HUES64 (cell line): Measurements from ENCODE around the gene GNB5.
"Not testable (repeated sequence)": the region's sequence is repeated elsewhere in the genome, so short reads cannot be mapped to it uniquely, and the experiment has no call there.

Experiments used
- H3K27ac ChIP-seq: 2 replicates; pipeline ENCODE4 v1.7.0; 2013; ENCODE audit warnings: low read depth, low read length, inconsistent platforms
- H3K27me3 ChIP-seq: 2 replicates; pipeline ENCODE4 v1.6.1; 2013; ENCODE audit warnings: mild to moderate bottlenecking, low read length; ENCODE audit not compliant: insufficient read depth
- H3K36me3 ChIP-seq: 2 replicates; pipeline ENCODE4 v1.6.1; 2013; ENCODE audit warnings: mild to moderate bottlenecking, low read length; ENCODE audit not compliant: insufficient read depth
- H3K4me1 ChIP-seq: 2 replicates; pipeline ENCODE4 v1.6.1; 2013; ENCODE audit warnings: mild to moderate bottlenecking, low read length, moderate library complexity; ENCODE audit not compliant: insufficient read depth
- H3K4me3 ChIP-seq: 2 replicates; pipeline ENCODE4 v1.5.1; 2013; ENCODE audit warnings: mild to moderate bottlenecking, low read length, moderate library complexity
- H3K9ac ChIP-seq: 2 replicates; pipeline ENCODE4 v1.6.1; 2013; ENCODE audit warnings: mild to moderate bottlenecking, low read depth, low read length
- H3K9me3 ChIP-seq: 2 replicates; pipeline ENCODE4 v1.6.1; 2013; ENCODE audit warnings: low read depth, low read length; ENCODE audit not compliant: insufficient read depth
- WGBS: fragments of 150-250, 120-280 bp; methylation state at CpG from one replicate; pipeline ENCODE4 v1.1.7; 2013; ENCODE audit warnings: missing lambda C conversion rate; 5-methylcytosine and 5-hydroxymethylcytosine counted together

The GNB5 gene

DNA sequence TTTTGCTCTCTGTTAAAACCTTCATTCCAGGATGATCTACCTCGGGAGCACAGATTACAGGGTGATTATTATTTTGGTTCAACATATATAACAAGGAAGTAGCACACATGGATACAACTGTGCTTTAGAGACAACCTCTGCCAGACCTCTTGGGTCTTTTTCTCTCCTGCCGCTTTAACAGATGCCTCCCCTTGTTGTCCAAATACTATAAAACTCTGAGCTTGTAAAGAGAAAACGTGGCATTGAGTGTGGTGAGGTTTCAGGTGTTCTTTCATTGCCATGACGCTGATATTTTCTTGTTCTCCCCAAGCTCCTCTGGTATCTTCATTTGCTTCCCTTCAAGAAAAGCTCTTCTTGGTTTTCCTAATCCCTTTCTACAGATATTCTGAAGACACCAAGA, 107.6 kb downstream of the GNB5 start:
- Histone ChIP-seq H3K9me3 (no peaks in the 10 kb centered on the region; the same call in 1 of the 2 replicates), H3K27ac (no peak overlapping the region), H3K4me1 (no peaks in the 10 kb centered on the region), H3K9ac (no peak overlapping the region), H3K36me3 (no peaks in the 10 kb centered on the region), H3K4me3 (no peak overlapping the region), H3K27me3 (no peaks in the 10 kb centered on the region)
- WGBS, result 83% methylated on average over 3 of the region's 4 CpGs

DNA sequence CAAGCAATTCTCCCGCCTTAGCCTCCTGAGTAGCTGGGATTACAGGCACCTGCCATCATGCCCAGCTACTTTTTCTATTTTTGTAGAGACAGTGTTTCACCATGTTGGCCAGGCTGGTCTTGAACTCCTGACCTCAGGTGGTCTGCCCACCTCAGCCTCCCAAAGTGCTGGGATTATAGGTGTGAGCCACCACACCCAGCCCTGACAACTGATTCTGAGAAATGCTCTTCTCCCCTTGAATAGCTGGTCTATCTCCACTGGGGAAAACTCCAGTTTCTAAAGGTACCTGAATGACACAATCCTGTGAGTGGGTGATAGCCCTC, 108.2 kb downstream of the GNB5 start:
- H3K4me1 ChIP-seq, H3K27me3 ChIP-seq, H3K27ac ChIP-seq: not testable (repeated sequence)

DNA sequence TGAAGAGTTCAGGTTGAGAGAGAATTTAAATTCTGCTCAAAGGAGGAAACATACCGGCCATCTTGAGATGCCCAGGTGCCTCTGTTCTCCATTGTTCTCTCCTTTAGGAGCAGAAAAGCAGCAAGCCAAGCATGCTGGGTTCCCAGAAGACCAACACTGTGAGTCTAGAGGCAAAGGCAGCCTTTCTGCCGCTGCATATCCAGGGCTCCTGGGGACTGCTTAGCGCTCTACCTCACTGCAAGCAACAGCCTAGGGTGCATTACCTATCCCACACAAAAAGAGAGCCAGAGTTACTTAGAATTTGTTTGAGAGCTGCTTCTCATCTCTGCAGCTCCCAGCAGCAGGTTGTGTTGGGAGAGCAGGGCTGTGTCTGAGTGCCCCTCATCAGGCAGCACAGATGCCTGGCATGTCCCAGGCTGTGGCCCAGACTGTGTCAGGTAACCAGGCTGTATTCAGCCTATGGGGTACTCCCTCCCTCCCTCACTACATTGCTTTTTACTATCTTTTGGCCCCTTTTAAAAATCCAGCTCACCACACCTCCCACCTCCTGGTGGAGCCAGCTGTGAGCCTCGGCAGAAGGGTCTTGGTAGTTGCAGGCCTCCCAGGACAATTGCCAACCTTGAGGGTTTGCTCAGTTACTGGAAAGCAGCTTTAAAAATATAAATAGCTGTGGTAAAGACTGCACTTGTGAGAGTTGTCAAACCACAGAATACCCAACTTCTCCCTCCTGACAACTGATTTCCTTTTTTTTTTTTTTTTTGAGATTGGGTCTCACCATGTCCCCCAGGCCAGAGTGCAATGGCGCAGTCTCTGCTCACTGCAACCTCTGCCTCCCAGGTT, 108.8 kb downstream of the GNB5 start:
- H3K36me3 ChIP-seq, result no peaks in the 10 kb centered on the region
- WGBS, result 86% methylated on average over 5 of the region's 5 CpGs
- no peak overlapping the region for H3K9ac ChIP-seq
- H3K9me3 ChIP-seq, result no peaks in the 10 kb centered on the region; the same call in 1 of the 2 replicates
- no peak overlapping the region for H3K4me3 ChIP-seq
- no peak overlapping the region for H3K27ac ChIP-seq
- no peaks in the 10 kb centered on the region for H3K4me1 ChIP-seq
- H3K27me3 ChIP-seq, result no peaks in the 10 kb centered on the region

More for the DNA sequence above, 108.2 kb downstream of the GNB5 start:
- H3K9me3 ChIP-seq, H3K4me3 ChIP-seq, H3K36me3 ChIP-seq, H3K9ac ChIP-seq: not testable (repeated sequence)
- 93% methylated on average over 1 of the region's 1 CpG for WGBS

DNA sequence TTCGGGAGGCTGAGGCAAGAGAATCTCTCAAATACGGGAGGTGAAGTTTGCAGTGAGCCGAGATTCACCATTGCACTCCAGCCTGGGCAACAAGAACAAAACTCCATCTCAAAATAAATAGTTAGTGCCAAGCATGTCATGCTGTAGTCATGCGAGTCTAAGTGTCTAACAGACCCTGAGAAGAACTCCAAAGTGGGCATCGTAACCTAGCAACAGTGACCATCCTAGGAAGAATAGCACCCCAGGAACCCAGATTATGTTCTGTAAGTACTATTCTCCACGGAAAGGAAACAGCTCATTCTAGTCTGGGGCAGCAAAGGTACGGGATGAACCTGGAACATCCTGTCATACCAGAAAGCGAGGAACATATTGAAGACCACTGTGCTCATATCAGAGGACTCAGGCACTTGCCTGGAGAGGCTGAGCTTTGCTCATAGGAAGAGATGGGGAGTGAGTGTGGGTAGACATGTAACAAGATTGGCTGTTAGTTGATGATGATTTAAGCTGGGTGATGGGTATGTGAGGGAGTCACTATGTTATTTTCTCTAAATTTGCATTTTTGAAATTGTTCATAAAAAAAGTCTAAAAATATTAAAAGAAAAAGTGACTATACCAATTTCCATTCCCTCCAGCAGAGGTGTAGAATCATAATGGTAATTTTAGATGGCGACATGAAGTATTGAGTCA, 110.3 kb downstream of the GNB5 start:
- Histone ChIP-seq H3K27me3 (no peaks in the 10 kb centered on the region), H3K4me3 (no peak overlapping the region), H3K27ac (no peak overlapping the region), H3K9me3 (no peaks in the 10 kb centered on the region), H3K9ac (no peak overlapping the region), H3K36me3 (no peaks in the 10 kb centered on the region), H3K4me1 (no peaks in the 10 kb centered on the region)
- 89% methylated on average over 8 of the region's 9 CpGs for WGBS

DNA sequence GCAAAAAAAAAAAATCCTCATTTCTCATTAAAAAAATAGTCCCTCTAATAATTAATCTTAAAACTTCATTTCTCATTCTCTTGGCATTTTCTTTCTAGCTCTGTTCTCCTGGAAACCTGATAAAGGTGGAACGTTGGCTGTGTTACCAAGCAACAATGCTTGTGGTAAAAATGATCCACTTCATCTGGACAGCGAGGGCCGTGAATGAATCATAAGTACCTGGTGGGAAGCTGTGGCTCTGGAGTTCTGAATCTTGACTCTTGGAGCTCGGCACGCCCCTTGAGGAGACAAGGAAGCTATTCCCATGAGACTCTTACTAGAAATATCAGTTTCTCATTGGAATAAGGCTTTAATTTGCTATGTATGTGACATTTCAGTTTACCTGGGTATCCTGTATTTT, 111.2 kb downstream of the GNB5 start:
- Histone ChIP-seq H3K36me3 (no peaks in the 10 kb centered on the region), H3K27me3 (no peaks in the 10 kb centered on the region), H3K27ac (no peak overlapping the region), H3K4me3 (no peak overlapping the region), H3K9ac (no peak overlapping the region), H3K4me1 (no peaks in the 10 kb centered on the region), H3K9me3 (no peaks in the 10 kb centered on the region)
- 92% methylated on average over 5 of the region's 5 CpGs for WGBS

DNA sequence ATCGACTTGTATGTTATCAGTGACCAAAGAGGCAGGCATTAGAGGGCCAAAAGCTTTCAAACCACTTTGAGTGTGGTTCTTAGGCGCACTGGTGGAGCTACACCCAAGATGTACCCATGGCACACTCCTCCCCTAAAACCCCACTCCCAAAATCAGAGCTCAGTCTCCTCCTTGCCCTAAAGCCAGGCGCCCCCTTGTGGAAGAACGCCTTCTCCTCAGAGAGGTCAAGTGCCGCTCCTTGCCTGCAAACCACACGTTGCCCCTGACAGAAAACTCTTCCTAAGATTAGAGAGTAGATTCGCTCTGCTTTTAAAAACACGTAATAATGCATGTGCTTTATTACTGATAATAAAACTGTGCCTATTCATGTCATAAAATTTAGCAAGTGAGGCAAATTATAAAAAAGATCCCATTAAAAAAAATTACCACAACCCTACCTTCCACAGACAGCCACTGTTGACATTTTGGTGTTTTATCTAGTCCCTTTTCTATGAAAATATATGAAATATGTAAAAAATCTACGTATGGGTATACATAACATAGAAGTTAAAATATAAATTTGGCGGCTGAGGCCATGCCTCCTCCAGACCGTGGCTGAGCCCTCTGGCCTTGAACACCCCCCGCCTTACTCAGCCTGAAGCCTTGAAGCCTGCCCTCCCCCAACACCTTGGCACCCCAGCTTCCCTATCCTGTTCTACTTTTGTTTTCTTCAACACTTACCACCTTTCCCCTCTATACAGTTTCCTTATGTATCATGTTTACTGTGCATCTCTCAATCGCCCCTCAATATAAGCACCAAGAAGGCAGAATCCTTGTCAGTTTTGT, 112.1 kb downstream of the GNB5 start:
- H3K36me3 ChIP-seq, result no peaks in the 10 kb centered on the region
- no peaks in the 10 kb centered on the region for H3K9me3 ChIP-seq
- H3K4me3 ChIP-seq, result no peak overlapping the region
- H3K27me3 ChIP-seq, result no peaks in the 10 kb centered on the region
- H3K9ac ChIP-seq, result no peak overlapping the region
- H3K27ac ChIP-seq, result no peak overlapping the region
- 56% methylated on average over 10 of the region's 13 CpGs for WGBS
- H3K4me1 ChIP-seq, result no peaks in the 10 kb centered on the region

DNA sequence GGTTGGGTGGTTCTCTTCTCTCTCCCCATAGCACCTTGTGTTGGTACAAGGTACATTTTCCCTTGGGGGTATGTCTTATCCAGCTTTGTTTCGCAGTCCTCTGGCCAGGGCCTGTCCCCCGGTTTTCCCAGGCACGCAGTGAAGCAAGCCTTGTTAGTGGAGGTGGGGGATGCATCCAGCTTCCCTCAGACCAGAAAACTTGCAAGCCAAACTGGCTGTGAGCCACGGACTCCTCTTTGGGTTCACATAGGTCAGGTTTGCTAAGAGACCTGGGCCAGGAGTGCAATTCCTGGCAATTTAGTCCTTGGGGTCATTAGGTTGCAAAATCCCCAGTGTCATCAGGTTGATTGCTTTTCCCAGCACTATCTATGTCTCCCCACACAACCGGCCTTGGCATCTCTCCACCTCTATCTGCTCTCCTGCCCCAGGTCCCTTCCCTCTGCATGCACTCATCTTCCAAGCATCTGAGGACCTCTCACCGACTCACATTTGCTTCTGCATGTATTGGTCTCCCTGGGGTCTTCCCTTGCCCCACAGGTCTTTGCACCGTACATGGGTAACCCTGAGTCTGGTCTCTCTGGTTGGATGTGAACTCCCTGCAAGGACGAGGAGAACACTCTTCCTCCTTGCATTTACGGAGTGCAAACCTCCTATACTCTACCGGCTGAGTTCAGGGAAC, 112.9 kb downstream of the GNB5 start:
- H3K4me1 ChIP-seq, result no peaks in the 10 kb centered on the region
- WGBS, result 88% methylated on average over 10 of the region's 10 CpGs
- no peak overlapping the region for H3K9ac ChIP-seq
- no peaks in the 10 kb centered on the region for H3K36me3 ChIP-seq
- no peaks in the 10 kb centered on the region for H3K27me3 ChIP-seq
- H3K9me3 ChIP-seq, result no peaks in the 10 kb centered on the region
- H3K27ac ChIP-seq, result no peak overlapping the region
- no peak overlapping the region for H3K4me3 ChIP-seq

DNA sequence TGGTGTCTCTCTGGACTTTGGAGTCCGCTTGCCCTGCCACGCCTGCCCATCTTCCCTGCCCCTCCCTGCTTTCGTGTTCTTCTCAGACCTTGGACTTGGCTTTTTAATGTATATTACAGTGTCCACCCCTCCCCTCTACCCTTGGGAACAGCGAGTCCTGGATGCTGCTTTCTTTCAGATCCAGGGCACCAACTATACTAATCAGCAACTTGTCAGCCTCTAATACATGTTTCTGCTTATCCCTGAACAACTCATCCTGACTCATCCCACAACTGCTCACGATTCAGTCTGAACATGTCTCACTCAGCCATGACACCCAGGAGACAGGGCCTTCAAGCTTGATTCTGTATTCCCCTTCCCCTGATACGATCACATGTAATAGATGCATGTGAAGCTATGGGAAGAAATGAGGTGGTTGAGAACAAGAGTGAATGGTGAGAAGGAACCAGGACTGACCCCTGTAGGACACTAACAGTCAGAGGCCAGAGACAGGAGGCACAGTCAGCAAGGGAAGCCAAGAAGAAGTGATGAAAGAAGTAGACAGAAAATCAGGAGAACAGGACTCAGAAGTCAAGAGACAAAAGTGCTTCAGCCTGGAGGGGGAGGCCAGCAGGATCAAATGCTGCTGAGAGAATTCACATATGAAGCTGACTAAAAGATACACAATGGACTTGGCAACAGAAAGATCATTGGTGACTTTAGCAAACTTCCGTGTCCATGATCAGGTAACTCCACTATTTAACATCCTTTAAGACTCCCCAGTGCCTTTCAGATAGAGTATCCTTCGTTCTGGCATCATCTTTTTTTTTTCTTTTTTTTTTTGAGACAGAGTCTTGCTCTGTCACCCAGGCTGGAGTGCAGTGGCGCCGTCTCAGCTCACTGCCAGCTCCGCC, 114.1 kb downstream of the GNB5 start:
- no peaks in the 10 kb centered on the region for H3K27me3 ChIP-seq
- H3K9me3 ChIP-seq, result no peaks in the 10 kb centered on the region
- no peaks in the 10 kb centered on the region for H3K36me3 ChIP-seq
- no peak overlapping the region for H3K9ac ChIP-seq
- H3K27ac ChIP-seq, result no peak overlapping the region
- no peaks in the 10 kb centered on the region for H3K4me1 ChIP-seq
- WGBS, result 87% methylated on average over 11 of the region's 11 CpGs
- no peak overlapping the region for H3K4me3 ChIP-seq

DNA sequence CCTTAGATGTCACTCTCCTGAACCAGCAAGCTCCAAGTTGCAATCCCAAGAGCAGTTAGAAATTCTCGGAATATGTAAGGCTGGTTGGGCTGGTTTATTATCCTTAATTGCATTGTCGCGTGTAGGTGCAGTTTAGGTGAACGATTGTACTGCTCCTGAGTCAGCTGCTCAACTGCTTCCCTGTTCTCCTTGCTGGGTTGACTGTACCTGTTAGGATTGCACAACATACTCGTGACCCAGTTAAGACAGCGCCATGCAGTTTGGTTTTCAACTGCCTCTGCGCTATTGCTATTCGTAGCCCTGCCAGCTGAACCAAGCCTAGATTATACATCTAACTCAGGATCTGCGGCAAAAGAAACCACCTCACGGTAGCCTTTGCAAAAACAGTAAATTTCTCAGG, 119.6 kb downstream of the GNB5 start:
- no peaks in the 10 kb centered on the region for H3K27me3 ChIP-seq
- no peak overlapping the region for H3K4me3 ChIP-seq
- no peaks in the 10 kb centered on the region for H3K9me3 ChIP-seq
- no peak overlapping the region for H3K27ac ChIP-seq
- no peaks in the 10 kb centered on the region; the same call in 1 of the 2 replicates for H3K36me3 ChIP-seq
- no peaks in the 10 kb centered on the region for H3K4me1 ChIP-seq
- no peak overlapping the region for H3K9ac ChIP-seq
- whole genome bisulfite sequencing, result 95% methylated on average over 10 of the region's 10 CpGs

DNA sequence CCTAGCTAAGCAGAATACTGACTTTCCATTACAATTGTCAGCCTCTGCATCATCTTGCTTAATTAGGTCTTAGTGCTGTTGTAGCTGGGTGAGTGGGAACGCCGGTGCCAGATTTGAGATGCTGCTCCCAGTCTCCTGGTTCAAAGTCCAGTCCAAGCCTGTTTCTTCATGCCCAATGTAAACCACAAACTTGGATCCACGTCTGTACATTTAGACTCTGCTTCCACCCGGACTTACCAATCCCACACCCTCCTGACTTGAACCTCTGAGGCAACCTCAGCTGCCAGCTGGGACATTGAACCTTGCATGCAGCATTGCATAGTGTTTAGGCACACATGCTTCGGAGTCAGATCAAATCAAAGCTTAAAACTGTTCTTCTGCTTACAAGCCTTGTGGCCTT, 121.6 kb downstream of the GNB5 start:
- no peak overlapping the region for H3K9ac ChIP-seq
- peaks cover 15% of the 10 kb centered on the region for H3K36me3 ChIP-seq
- no peaks in the 10 kb centered on the region for H3K9me3 ChIP-seq
- no peak overlapping the region for H3K27ac ChIP-seq
- 91% methylated on average over 5 of the region's 5 CpGs for WGBS
- H3K4me1 ChIP-seq, result no peaks in the 10 kb centered on the region
- no peaks in the 10 kb centered on the region for H3K27me3 ChIP-seq
- H3K4me3 ChIP-seq, result no peak overlapping the region
